ENCODE results near the gene CCDC77. TPM values are rescaled to one million over a fixed set of nuclear protein-coding genes. Genes with fewer than 3 reads are reported as not detected.
A peak's percentile ranks its signal among the peaks of the same experiment; 100 is the strongest.
"Not testable (repeated sequence)": the region's sequence is repeated elsewhere in the genome, so short reads cannot be mapped to it uniquely, and the experiment has no call there.

The CCDC77 gene
- 15.0 TPM for polyA plus RNA-seq (2013)

DNA sequence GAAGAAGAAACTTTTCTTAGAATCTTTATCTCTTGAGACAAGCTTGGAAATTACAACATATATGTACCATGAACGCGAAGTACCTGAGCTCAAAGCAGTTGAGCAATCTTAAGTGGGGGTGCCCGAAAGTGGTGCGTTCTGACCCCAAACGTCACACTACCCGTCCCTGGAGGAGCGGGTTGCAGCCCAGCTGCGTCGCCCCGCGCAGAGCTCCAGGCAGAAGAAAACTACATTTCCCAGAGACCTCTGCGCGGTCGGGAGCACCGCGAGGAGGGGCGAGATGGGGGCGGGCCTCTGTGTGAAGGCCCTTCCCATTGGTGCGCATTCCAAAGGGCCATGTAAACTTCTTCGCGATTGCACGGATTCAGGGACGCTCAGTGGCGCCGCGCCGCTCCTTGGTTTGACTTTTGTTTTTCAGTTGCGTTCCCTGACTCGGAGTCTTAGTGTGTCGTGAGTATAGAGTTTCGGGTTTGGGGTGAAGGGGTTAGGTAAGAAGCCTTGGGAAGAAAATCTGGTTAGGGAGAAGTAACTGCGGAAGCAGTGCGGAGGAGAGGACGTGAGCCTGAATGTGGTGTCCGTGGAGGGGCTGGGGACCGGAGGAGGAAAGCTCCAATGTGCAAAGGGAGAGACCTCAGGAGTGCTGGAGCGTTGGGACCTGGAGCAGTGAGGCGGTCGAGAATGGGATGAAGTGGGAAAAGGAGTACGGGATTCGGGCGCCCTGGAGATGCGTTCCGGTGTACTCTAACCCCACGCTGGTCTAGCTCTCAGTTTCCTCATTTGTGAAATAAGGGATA is at the start of gene CCDC77:
CCDC77 (plus strand) TSS at position 410 of the 794 bp plus-strand sequence. CDS start 7,740 bp downstream, outside the sequence.
- Histone ChIP-seq H3K4me3 (ENCODE audit: control insufficient read depth in 1 of 7, extremely low read depth in 1 of 7, insufficient read depth in 4 of 7, low read depth in 2 of 7, low read length in 6 of 7) (peak within 1 kb of the TSS; percentile 81 to 100 (median 94)), H3K4me1 (ENCODE audit: control extremely low read depth in 1 of 4, control insufficient read depth in 4 of 4, insufficient read depth in 4 of 4, low read length in 3 of 4) (peaks cover 4 to 14% (median 10%) of the 10 kb centered on the region in 4 experiments), H3K27me3 (replicated peaks in 2 of 5; ENCODE audit: control insufficient read depth in 4 of 5, insufficient read depth in 5 of 5, low read length in 4 of 5) (no peaks in the 10 kb centered on the region), H3K9me3 (ENCODE audit: control extremely low read depth in 1 of 5, control insufficient read depth in 4 of 5, insufficient read depth in 2 of 5, low read depth in 1 of 5, low read length in 4 of 5) (no peaks in the 10 kb centered on the region), H3K27ac (ENCODE audit: insufficient read depth in 1 of 2, low read depth in 1 of 2, low read length in 2 of 2, poor library complexity in 1 of 2, severe bottlenecking in 2 of 2) (peak within 1 kb of the TSS; percentile 55 to 76), H3K36me3 (ENCODE audit: control insufficient read depth in 4 of 4, insufficient read depth in 4 of 4, low read length in 3 of 4) (peaks cover 0 to 7% (median 0%) of the 10 kb centered on the region in 4 experiments)
- CTCF ChIA-PET = interaction anchor here (0.7 to 3.0 kb wide), 7 partner anchors 8 to 146 kb away, joined by 3 to 12 read pairs (median 4); partner anchors contain the start of gene KDM5A
- 0% methylated on average over 39 of the region's 45 CpGs for WGBS (ENCODE audit: insufficient coverage)
- DNase-seq = peak; percentile 92 to 96 (median 96)
- POLR2A ChIA-PET = interaction anchor here (0.7 to 2.1 kb wide), 5 partner anchors 9 to 12 kb away, joined by 3 to 9 read pairs (median 4); partner anchors contain the start of gene KDM5A

DNA sequence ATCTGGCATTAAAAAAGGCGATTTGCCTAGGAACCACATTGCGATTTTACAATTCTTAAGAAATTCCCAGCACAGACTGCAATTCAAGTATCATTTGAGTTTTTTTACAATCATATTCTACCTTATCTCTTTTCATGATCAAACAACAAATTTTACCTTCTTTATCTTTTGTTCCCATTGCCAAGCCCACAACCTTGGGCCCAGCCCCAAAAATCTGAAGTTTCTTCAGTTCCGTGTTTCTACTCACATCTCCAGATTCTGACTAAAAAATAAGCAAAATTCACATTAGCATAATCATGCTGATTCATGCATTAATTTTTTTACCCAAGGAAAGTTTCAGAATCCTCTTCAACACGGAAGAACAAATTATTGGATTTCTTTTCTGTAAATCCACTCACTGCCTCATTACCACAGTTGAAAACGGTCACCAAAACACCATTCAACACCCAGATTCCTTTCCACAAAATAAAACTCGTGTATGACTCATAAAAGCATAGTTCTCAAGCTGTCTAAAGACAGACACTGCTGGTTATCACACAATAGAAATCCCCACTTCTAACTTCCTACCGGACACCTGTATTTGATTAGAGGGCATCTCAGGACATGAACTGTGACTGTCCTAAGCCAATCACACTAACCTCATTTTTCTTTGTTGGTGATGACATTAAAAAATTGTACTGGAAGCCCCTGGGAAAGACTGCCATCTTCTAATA is 45.0 kb upstream of the CCDC77 start:
- POLR2A ChIA-PET = no interaction called here
- CTCF ChIA-PET = no interaction called here
- WGBS (ENCODE audit: insufficient coverage) = 97% methylated on average over 6 of the region's 7 CpGs
- H3K9me3 ChIP-seq (ENCODE audit: control extremely low read depth in 1 of 5, control insufficient read depth in 4 of 5, insufficient read depth in 2 of 5, low read depth in 1 of 5, low read length in 4 of 5) = peaks cover 0 to 15% (median 6%) of the 10 kb centered on the region in 5 experiments
- no peaks in the 10 kb centered on the region for H3K27me3 ChIP-seq (replicated peaks in 2 of 5; ENCODE audit: control insufficient read depth in 4 of 5, insufficient read depth in 5 of 5, low read length in 4 of 5)
- no peak overlapping the region for H3K27ac ChIP-seq (ENCODE audit: insufficient read depth in 1 of 2, low read depth in 1 of 2, low read length in 2 of 2, poor library complexity in 1 of 2, severe bottlenecking in 2 of 2)
- H3K36me3 ChIP-seq (ENCODE audit: control insufficient read depth in 4 of 4, insufficient read depth in 4 of 4, low read length in 3 of 4) = peaks cover 31 to 81% (median 59%) of the 10 kb centered on the region in 4 experiments
- no peaks in the 10 kb centered on the region for H3K4me1 ChIP-seq (ENCODE audit: control extremely low read depth in 1 of 4, control insufficient read depth in 4 of 4, insufficient read depth in 4 of 4, low read length in 3 of 4)
- H3K4me3 ChIP-seq (ENCODE audit: control insufficient read depth in 1 of 7, extremely low read depth in 1 of 7, insufficient read depth in 4 of 7, low read depth in 2 of 7, low read length in 6 of 7) = no peak overlapping the region
- no peak for DNase-seq

DNA sequence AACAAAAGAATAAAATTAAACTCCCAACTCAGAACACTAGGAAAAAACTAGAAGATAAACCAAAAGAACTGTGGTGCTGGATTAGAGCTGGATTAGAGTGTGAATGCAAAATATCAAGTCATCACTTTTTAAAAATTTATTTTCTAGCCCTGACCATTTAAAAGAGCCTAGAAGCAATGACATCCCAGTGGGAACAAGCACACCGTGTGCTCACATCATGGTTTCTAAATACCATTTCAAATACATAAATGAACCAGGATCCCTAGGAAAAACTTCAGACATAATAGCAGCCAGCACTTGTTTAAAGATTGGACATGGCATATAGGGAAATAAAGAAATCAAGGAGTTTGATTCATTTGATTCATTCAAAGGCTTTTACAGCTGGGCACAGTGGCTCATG is 42.4 kb upstream of the CCDC77 start:
- Histone ChIP-seq H3K4me1 (ENCODE audit: control extremely low read depth in 1 of 4, control insufficient read depth in 4 of 4, insufficient read depth in 4 of 4, low read length in 3 of 4) (no peaks in the 10 kb centered on the region), H3K27me3 (replicated peaks in 2 of 5; ENCODE audit: control insufficient read depth in 4 of 5, insufficient read depth in 5 of 5, low read length in 4 of 5) (no peaks in the 10 kb centered on the region), H3K27ac (ENCODE audit: insufficient read depth in 1 of 2, low read depth in 1 of 2, low read length in 2 of 2, poor library complexity in 1 of 2, severe bottlenecking in 2 of 2) (no peak overlapping the region), H3K36me3 (ENCODE audit: control insufficient read depth in 4 of 4, insufficient read depth in 4 of 4, low read length in 3 of 4) (peaks cover 36 to 83% (median 60%) of the 10 kb centered on the region in 4 experiments), H3K9me3 (ENCODE audit: control extremely low read depth in 1 of 5, control insufficient read depth in 4 of 5, insufficient read depth in 2 of 5, low read depth in 1 of 5, low read length in 4 of 5) (peaks cover 0 to 15% (median 6%) of the 10 kb centered on the region in 5 experiments), H3K4me3 (ENCODE audit: control insufficient read depth in 1 of 7, extremely low read depth in 1 of 7, insufficient read depth in 4 of 7, low read depth in 2 of 7, low read length in 6 of 7) (no peak overlapping the region)
- POLR2A ChIA-PET = no interaction called here
- whole genome bisulfite sequencing (ENCODE audit: insufficient coverage) = no CpG with 5 or more reads among the region's 1 CpG
- DNase-seq = peak in 2 of 3 donors; percentile 8 to 17
- CTCF ChIA-PET = interaction anchor here (1.1 kb wide), 1 partner anchor 12 kb away, joined by 3 read pairs; no protein-coding TSS in a partner anchor

DNA sequence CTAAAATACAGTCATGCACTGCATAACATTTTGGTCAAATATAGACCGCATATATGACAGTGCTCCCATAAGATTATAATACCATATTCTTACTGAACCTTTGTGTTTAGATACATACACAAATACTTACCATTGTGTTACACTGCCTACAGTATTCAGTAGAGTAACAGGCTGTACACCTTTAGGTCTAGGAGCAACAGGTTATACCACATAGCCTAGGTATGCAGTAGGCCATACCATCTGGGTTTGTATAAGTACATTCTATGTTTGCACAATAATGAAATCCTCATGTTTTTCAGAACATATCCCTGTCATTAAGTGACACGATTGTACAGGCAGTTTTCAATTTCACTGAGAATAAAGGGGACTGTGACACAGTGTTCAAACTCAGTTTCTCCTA is 34.6 kb upstream of the CCDC77 start:
- H3K9me3 ChIP-seq (ENCODE audit: control extremely low read depth in 1 of 5, control insufficient read depth in 4 of 5, insufficient read depth in 2 of 5, low read depth in 1 of 5, low read length in 4 of 5) = peaks cover 4 to 12% (median 10%) of the 10 kb centered on the region in 5 experiments
- ChIA-PET POLR2A (no interaction called here), CTCF (interaction anchor here (2.8 kb wide), 1 partner anchor 14 kb away, joined by 8 read pairs; no protein-coding TSS in a partner anchor)
- peaks cover 31 to 76% (median 46%) of the 10 kb centered on the region in 4 experiments for H3K36me3 ChIP-seq (ENCODE audit: control insufficient read depth in 4 of 4, insufficient read depth in 4 of 4, low read length in 3 of 4)
- 100% methylated on average over 1 of the region's 2 CpGs for WGBS (ENCODE audit: insufficient coverage)
- H3K4me1 ChIP-seq (ENCODE audit: control extremely low read depth in 1 of 4, control insufficient read depth in 4 of 4, insufficient read depth in 4 of 4, low read length in 3 of 4) = no peaks in the 10 kb centered on the region
- no peaks in the 10 kb centered on the region for H3K27me3 ChIP-seq (replicated peaks in 2 of 5; ENCODE audit: control insufficient read depth in 4 of 5, insufficient read depth in 5 of 5, low read length in 4 of 5)
- no peak overlapping the region for H3K4me3 ChIP-seq (ENCODE audit: control insufficient read depth in 1 of 7, extremely low read depth in 1 of 7, insufficient read depth in 4 of 7, low read depth in 2 of 7, low read length in 6 of 7)
- H3K27ac ChIP-seq (ENCODE audit: insufficient read depth in 1 of 2, low read depth in 1 of 2, low read length in 2 of 2, poor library complexity in 1 of 2, severe bottlenecking in 2 of 2) = no peak overlapping the region
- no peak for DNase-seq

DNA sequence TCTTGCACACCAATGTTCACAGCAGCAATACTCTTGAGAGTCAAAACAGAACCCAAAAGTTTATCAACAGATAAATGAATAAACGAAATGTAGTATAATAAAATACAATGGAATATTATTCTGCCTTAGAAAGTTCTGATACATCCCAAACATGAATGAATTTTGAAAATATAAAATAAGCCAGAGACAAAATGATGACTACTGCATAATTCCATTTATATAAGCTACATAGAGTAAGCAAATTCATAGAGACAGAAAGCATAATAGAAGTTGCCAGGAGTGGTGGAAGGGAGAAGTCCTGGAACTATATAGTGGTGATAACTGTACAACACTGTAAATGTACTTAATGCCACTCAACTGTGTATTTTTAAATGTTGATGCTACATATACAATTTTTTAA is 33.5 kb upstream of the CCDC77 start:
- no peak for DNase-seq
- CTCF ChIA-PET = no interaction called here
- H3K4me1 ChIP-seq (ENCODE audit: control extremely low read depth in 1 of 4, control insufficient read depth in 4 of 4, insufficient read depth in 4 of 4, low read length in 3 of 4) = no peaks in the 10 kb centered on the region
- no peak overlapping the region for H3K27ac ChIP-seq (ENCODE audit: insufficient read depth in 1 of 2, low read depth in 1 of 2, low read length in 2 of 2, poor library complexity in 1 of 2, severe bottlenecking in 2 of 2)
- peaks cover 0 to 12% (median 10%) of the 10 kb centered on the region in 5 experiments for H3K9me3 ChIP-seq (ENCODE audit: control extremely low read depth in 1 of 5, control insufficient read depth in 4 of 5, insufficient read depth in 2 of 5, low read depth in 1 of 5, low read length in 4 of 5)
- POLR2A ChIA-PET = no interaction called here
- H3K27me3 ChIP-seq (replicated peaks in 2 of 5; ENCODE audit: control insufficient read depth in 4 of 5, insufficient read depth in 5 of 5, low read length in 4 of 5) = no peaks in the 10 kb centered on the region
- H3K36me3 ChIP-seq (ENCODE audit: control insufficient read depth in 4 of 4, insufficient read depth in 4 of 4, low read length in 3 of 4) = peaks cover 21 to 64% (median 37%) of the 10 kb centered on the region in 4 experiments
- WGBS (ENCODE audit: insufficient coverage) = no CpG with 5 or more reads among the region's 1 CpG
- H3K4me3 ChIP-seq (ENCODE audit: control insufficient read depth in 1 of 7, extremely low read depth in 1 of 7, insufficient read depth in 4 of 7, low read depth in 2 of 7, low read length in 6 of 7) = no peak overlapping the region

DNA sequence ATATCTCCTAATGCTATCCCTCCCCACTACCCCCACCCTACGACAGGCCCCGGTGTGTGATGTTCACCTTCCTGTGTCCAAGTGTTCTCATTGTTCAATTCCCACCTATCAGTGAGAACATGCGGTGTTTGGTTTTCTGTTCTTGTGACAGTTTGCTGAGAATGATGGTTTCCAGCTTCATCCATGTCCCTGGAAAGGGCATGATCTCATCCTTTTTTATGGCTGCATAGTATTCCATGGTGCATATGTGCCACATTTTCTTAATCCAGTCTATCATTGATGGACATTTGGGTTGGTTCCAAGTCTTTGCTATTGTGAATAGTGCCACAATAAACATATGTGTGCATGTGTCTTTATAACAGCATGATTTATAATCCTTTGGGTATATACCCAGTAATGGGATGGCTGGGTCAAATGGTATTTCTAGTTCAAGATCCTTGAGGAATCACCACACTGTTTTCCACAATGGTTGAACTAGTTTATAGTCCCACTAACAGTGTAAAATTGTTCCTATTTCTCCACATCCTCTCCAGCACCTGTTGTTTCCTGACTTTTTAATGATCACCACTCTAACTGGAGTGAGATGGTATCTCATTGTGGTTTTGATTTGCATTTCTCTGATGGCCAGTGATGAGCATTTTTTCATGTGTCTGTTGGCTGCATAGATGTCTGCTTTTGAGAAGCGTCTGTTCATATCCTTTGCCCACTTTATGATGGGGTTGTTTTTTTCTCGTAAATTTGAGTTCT is 30.5 kb upstream of the CCDC77 start:
- H3K4me1 ChIP-seq (ENCODE audit: control extremely low read depth in 1 of 4, control insufficient read depth in 4 of 4, insufficient read depth in 4 of 4, low read length in 3 of 4); H3K4me3 ChIP-seq (ENCODE audit: control insufficient read depth in 1 of 7, extremely low read depth in 1 of 7, insufficient read depth in 4 of 7, low read depth in 2 of 7, low read length in 6 of 7); H3K27me3 ChIP-seq (replicated peaks in 2 of 5; ENCODE audit: control insufficient read depth in 4 of 5, insufficient read depth in 5 of 5, low read length in 4 of 5); H3K9me3 ChIP-seq (ENCODE audit: control extremely low read depth in 1 of 5, control insufficient read depth in 4 of 5, insufficient read depth in 2 of 5, low read depth in 1 of 5, low read length in 4 of 5); POLR2A ChIA-PET; CTCF ChIA-PET; DNase-seq; H3K27ac ChIP-seq (ENCODE audit: insufficient read depth in 1 of 2, low read depth in 1 of 2, low read length in 2 of 2, poor library complexity in 1 of 2, severe bottlenecking in 2 of 2): not testable (repeated sequence)
- H3K36me3 ChIP-seq (ENCODE audit: control insufficient read depth in 4 of 4, insufficient read depth in 4 of 4, low read length in 3 of 4) = peaks cover 10 to 45% (median 29%) of the 10 kb centered on the region in 4 experiments
- 100% methylated on average over 2 of the region's 5 CpGs for WGBS (ENCODE audit: insufficient coverage)

All from common myeloid progenitor, CD34-positive (primary cell).